Rectal smooth muscle tissue (tissue), 1 donor: ENCODE results near the gene VPS41.

Experiments used
- H3K27ac ChIP-seq: one replicate; pipeline ENCODE4 v1.7.0; 2013; ENCODE audit warnings: low read depth, low read length, inconsistent platforms
- H3K27me3 ChIP-seq: one replicate; pipeline ENCODE4 v1.7.0; 2013; ENCODE audit warnings: low read length; ENCODE audit not compliant: control insufficient read depth, insufficient read depth
- H3K36me3 ChIP-seq: one replicate; pipeline ENCODE4 v1.7.0; 2013; ENCODE audit warnings: low read length; ENCODE audit not compliant: control insufficient read depth, insufficient read depth
- H3K4me1 ChIP-seq: one replicate; pipeline ENCODE4 v1.7.0; 2013; ENCODE audit warnings: low read length; ENCODE audit not compliant: control insufficient read depth, insufficient read depth
- H3K4me3 ChIP-seq: one replicate; pipeline ENCODE4 v1.7.0; 2013; ENCODE audit warnings: low read length
- H3K9ac ChIP-seq: one replicate; pipeline ENCODE4 v1.7.0; 2013; ENCODE audit warnings: low read length

VPS41 gene

DNA sequence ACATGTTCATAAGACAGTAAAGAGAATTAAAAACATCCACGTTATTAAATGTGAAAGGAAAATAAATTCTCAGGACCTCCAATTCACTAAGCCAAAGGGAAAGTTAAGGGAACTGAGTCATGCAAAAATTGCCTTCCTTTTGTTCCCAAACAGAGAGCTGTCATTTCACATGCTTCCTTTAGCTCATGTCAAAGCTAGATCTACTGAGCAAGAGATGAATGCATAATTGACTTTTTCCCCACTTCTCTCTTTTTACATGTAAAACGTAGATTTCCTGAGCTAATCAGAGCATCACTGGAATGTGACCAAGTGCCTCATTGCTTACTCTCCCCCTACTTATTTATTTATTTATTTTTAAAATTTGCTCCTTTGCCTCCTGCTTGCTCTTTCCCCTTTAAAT is 148.8 kb downstream of the VPS41 start:
- Histone ChIP-seq H3K4me3 (no peak overlapping the region), H3K27ac (no peak overlapping the region), H3K27me3 (no peaks in the 10 kb centered on the region), H3K36me3 (peaks cover under 1% of the 10 kb centered on the region), H3K9ac (no peak overlapping the region), H3K4me1 (no peaks in the 10 kb centered on the region)

DNA sequence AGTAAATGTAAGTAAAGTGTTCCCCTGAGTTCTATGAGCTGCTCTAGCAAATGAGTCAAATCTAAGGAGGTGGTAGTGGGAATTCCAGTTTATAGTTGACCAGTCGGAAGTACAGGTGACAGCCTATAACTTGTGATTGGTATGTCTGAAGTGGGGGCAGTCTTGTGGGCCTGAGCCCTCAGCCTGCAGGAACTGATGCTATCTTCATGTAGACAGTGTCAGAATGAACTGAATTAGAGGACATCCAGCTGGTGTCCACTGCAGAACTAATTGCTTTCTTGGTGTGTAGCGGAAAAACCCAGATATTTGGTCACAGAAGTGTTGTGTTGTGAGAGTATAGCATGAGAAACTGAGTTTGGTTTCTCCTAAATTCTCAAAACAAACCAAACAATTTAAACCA is 150.0 kb downstream of the VPS41 start:
- H3K9ac ChIP-seq, result no peak overlapping the region
- H3K36me3 ChIP-seq, result peaks cover 4% of the 10 kb centered on the region
- no peak overlapping the region for H3K27ac ChIP-seq
- no peaks in the 10 kb centered on the region for H3K4me1 ChIP-seq
- H3K4me3 ChIP-seq, result no peak overlapping the region
- H3K27me3 ChIP-seq, result no peaks in the 10 kb centered on the region

DNA sequence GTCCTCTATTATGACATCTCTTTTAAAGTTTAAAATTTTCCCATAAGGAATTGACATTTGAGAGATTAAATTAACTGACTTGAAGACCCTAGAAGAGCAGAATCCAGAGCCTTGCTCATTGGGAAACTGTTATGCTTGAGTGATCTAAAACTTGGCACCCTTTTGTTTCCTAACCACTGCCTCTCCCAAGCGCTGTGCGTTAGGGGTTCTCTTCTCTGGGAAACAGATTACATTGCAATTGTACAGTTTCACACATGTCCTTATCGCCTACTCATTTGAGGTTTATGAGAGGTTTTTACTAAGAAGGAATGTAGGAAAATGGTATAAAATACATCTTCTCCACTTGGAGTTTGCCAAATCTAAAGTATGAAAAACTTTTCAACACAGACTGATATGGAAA is 151.1 kb downstream of the VPS41 start:
- Histone ChIP-seq H3K27ac (no peak overlapping the region), H3K4me3 (no peak overlapping the region), H3K9ac (no peak overlapping the region), H3K36me3 (peaks cover 4% of the 10 kb centered on the region), H3K27me3 (no peaks in the 10 kb centered on the region), H3K4me1 (no peaks in the 10 kb centered on the region)

DNA sequence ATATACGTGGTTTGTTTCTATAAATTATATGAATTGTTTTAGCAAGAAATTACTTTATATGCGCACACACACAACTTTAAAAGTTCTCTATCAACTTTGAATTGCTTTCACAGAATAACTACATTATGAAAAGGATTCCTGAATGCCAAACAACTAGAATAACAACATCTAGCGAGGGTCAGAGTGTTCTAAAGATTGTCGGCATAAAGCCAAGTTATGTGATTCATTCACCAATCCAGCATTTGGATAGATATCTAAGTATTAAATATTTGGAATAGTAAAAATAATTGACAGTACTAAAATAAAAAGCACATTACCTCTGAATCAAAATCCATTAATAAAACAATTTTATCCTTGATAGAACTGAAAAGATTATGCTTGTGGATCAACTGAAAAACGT is 152.5 kb downstream of the VPS41 start:
- H3K4me3 ChIP-seq, result no peak overlapping the region
- no peaks in the 10 kb centered on the region for H3K4me1 ChIP-seq
- no peak overlapping the region for H3K27ac ChIP-seq
- H3K27me3 ChIP-seq, result no peaks in the 10 kb centered on the region
- H3K36me3 ChIP-seq, result peaks cover 4% of the 10 kb centered on the region
- no peak overlapping the region for H3K9ac ChIP-seq

DNA sequence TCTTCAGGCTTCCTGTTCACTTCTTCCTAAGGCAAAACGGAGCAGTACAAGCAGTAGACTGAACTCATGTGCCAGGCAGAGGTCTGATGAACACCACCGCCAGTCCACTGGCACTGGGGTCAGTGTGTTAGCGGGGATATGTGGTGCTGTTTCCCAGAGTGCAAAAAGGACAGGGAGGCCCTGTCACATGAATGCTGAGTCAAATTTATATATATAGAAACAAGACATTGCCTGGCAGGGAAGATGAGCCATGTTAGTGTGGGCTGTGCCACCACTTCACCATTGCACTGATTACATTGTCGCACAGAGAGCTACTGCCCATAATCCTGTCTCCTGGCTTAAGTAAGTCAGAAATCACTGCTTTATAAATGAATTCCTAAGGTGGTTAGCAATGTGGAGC is 155.6 kb downstream of the VPS41 start:
- peaks cover 4% of the 10 kb centered on the region for H3K36me3 ChIP-seq
- no peaks in the 10 kb centered on the region for H3K4me1 ChIP-seq
- H3K27ac ChIP-seq, result no peak overlapping the region
- no peak overlapping the region for H3K4me3 ChIP-seq
- H3K27me3 ChIP-seq, result no peaks in the 10 kb centered on the region
- no peak overlapping the region for H3K9ac ChIP-seq

DNA sequence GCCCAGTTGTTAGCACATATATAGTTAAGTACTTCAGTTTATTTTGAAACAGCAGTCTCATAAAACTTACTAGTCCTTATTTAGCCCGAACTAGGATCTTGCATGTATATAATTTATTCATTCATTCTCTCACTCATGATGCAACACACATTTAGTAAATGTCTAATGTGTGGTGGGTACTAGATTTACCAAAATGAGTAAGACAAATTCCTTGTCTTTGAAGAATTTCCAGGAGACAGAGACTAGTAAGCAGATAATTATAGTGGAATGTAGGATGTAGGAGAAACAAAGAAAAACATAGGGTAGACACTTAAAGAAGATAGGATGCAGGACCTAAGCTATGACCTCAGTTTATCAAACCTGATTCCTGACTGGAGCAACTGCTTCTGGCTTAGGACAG is 157.6 kb downstream of the VPS41 start:
- Histone ChIP-seq H3K27ac (no peak overlapping the region), H3K36me3 (peaks cover 5% of the 10 kb centered on the region)

DNA sequence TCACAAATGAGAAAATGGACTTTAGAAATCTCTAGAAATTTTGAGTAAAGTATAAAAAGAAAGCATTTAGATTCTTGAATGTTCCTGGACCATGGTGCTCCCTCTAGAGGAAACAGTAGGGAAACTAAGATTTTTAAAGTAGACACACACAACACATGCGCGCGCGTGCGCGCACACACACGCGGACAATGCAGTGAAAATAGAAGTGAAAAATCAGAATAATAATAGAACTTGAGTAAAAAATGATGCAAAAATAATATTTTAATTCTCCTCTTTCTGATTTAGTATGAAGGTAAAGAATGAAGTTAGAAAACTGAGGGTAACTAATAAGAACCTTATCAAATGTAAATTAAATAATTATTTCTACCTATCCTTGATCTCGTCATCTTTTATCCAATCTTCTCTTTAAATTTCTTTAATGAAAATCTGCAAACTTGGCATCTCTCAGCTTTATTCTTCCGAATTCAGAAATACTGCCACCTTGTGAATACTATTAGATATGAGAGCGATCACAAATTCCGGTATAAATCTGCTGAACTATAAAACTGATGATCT is 160.9 kb downstream of the VPS41 start:
- Histone ChIP-seq H3K27me3 (no peaks in the 10 kb centered on the region), H3K36me3 (peaks cover 3% of the 10 kb centered on the region), H3K4me1 (no peaks in the 10 kb centered on the region), H3K27ac (no peak overlapping the region), H3K9ac (no peak overlapping the region), H3K4me3 (no peak overlapping the region)

More for the DNA sequence above, 157.6 kb downstream of the VPS41 start:
- H3K9ac ChIP-seq, result no peak overlapping the region
- no peaks in the 10 kb centered on the region for H3K27me3 ChIP-seq
- no peak overlapping the region for H3K4me3 ChIP-seq
- H3K4me1 ChIP-seq, result no peaks in the 10 kb centered on the region

DNA sequence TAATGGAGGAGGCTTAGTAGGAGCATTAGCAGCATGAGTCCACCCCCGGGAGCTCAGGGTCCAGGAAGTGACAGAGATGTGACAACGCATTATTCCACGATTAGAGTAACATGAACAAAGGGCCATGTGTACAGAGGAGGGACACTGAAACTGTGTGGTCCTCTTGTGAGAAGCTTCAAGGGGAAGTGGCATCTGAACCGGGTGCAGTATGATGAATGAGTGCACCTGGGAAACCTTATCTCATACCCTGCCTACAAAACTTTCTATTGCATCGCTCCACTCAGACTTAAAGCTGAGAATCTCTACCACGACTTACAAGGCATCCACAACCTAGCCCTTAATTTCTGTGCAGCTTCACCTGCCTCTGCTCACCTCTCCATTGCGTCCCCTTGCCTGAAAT is 162.6 kb downstream of the VPS41 start:
- Histone ChIP-seq H3K27me3 (no peaks in the 10 kb centered on the region), H3K27ac (no peak overlapping the region), H3K4me3 (no peak overlapping the region), H3K36me3 (peaks cover 6% of the 10 kb centered on the region), H3K4me1 (no peaks in the 10 kb centered on the region), H3K9ac (no peak overlapping the region)

DNA sequence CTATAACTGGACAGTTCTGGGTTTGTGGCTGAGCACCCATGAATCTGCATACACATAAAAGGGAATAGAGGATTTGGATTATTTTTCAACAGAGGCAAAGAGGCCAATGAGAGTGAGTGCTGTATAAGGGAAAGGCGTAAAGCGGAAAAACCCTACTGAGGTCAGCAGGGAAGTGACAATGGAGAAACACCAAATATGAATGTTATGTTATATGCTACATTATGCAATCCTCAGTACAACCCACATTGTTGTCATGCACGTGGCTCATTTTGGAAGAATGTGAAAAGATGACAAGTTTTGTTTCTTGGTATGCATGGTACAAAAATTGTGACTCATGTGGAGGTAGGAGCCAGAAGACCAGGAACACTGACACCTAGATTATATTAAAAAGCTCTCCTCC is 164.2 kb downstream of the VPS41 start:
- H3K4me1 ChIP-seq, result no peaks in the 10 kb centered on the region
- no peak overlapping the region for H3K9ac ChIP-seq
- H3K27me3 ChIP-seq, result no peaks in the 10 kb centered on the region
- H3K4me3 ChIP-seq, result no peak overlapping the region
- peaks cover 11% of the 10 kb centered on the region for H3K36me3 ChIP-seq
- H3K27ac ChIP-seq, result no peak overlapping the region

DNA sequence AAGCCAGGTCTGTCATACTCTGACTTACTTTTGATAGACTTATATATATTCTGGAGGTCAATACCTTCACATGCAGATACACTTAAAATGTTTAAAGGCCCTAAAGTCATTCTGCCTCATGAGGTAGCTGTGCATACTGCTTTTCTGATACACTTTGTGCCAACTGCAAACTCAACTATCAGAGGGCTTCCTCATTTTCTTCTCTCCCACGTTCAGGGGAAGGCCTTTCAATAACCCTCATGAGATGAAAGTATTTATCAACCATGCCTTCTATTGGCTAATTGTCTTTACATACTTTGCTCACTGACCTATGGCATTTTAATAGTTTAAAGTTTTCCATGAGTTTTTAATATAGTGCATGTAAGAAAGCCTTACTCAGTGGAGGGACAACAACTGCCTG is 165.1 kb downstream of the VPS41 start:
- Histone ChIP-seq H3K27me3 (no peaks in the 10 kb centered on the region), H3K36me3 (peaks cover 11% of the 10 kb centered on the region), H3K4me1 (no peaks in the 10 kb centered on the region), H3K9ac (no peak overlapping the region), H3K27ac (no peak overlapping the region), H3K4me3 (no peak overlapping the region)

DNA sequence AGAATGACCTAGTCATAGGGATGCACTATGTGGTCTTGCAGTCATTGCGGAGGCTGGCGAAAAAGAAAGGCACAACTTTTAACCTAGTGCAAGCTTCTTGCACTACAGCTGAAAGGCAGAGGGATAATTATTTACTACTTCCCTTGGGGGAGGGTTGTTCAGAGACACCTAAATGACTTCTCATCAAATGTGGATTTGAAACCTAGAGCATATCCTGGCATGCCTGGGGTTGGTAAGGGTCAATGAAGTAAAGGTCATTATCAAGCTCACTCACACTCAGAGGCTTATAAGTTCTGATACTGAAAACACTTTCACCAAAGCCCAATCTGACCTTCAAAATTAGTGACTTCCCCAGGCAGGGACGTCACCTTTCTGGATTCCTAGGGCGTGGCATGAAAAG is 168.9 kb downstream of the VPS41 start:
- peaks cover 8% of the 10 kb centered on the region for H3K36me3 ChIP-seq
- no peaks in the 10 kb centered on the region for H3K27me3 ChIP-seq
- no peak overlapping the region for H3K4me3 ChIP-seq
- H3K27ac ChIP-seq, result no peak overlapping the region
- H3K9ac ChIP-seq, result no peak overlapping the region
- no peaks in the 10 kb centered on the region for H3K4me1 ChIP-seq

DNA sequence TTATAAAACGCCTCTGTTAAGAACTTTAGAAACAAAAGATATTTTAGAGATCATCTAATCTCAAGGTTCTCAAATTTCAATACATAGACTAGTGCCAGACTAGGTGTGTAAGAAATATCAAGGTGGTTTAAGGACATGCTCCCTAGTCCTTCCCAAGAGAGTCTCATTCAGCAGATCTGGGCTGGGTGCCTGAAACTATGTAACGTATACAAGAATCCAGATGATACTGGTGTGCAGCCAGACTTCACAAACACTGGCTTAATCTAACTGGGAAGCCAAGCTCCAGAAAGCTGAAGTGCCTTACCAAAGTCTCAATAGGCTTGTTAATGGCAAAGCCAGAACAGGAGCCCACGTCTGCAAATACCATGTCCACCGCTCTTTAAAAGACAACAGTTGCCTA is 172.9 kb downstream of the VPS41 start:
- Histone ChIP-seq H3K9ac (no peak overlapping the region), H3K27ac (no peak overlapping the region), H3K27me3 (no peaks in the 10 kb centered on the region), H3K4me1 (no peaks in the 10 kb centered on the region), H3K4me3 (no peak overlapping the region), H3K36me3 (peaks cover 5% of the 10 kb centered on the region)

DNA sequence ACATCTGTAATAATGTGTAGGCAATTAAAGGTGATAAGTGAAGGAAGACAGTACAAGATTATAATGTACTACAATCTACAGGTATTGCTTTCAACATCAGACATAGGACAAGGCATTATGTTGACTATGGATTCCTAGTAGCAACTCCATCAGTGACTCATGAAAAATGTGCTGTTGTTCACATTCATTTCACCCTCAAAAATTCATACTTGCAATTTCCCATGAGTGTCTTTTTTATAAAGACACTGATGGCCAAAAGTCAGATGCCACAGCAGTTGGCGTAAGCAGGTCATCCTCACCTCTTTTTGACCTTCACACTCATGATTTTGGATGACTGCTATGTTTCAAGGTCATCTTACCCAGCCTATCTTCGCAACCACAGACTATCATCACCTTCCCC is 177.8 kb downstream of the VPS41 start:
- Histone ChIP-seq H3K4me3 (no peak overlapping the region), H3K36me3 (peaks cover 3% of the 10 kb centered on the region), H3K27ac (no peak overlapping the region), H3K9ac (no peak overlapping the region), H3K4me1 (no peaks in the 10 kb centered on the region), H3K27me3 (no peaks in the 10 kb centered on the region)
